ENCODE data around the gene ARHGEF2.

ARHGEF2 gene

DNA sequence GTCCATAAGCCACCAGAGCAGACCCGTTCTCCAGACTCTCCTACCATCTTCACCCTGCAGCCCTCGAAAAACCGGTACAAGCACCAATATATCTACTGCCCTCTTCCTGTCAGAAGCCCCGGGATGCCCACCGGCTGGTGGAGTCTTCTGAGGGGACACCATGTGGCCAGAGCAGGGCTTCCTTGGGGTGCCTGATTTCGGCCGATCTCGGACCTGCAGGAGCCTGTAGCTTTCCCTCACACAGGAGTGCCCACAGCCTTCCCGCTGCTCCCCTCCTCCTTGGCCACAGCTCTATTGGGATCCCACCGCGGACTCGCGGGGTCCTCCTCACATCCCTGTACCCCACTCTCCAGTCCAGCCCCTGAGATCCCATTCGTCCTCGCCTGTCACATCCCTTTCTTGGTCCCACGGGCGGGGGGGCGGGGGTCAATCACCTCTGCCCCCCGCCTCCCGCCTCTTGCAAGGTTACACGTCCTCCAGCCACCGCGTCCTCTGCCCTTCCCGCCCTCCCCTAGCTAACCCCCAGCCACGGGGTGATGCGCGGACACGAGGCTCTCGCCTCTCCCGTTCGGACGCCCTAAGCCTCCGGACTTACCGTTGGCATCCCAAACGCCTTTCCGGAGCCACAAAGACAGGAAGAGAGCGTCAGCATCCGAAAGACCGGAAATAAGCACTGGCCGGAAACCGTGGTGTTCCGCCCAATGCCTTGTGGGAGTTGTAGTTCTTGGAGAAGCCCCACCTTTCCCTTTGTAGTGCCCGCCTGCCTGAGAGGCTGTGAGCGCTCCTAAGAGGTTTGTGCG is 42.1 kb upstream of the ARHGEF2 start, which contains the start of gene SSR2:
TSS of gene SSR2 (minus strand) at position 659 of the 800 bp plus-strand sequence. CDS start 784 bp downstream, outside the sequence.
- no peak for TF ChIP-seq CTCF (IDR thresholded peaks at IDR 0.05; ENCODE audit: low read depth, low read length, missing control alignments)
- DNase-seq (ENCODE audit: extremely low read depth, low read depth), result peak; percentile 81
- peak within 1 kb of the TSS; percentile 92 for H3K4me3 ChIP-seq (replicated peaks; ENCODE audit: low read depth, low read length)

DNA sequence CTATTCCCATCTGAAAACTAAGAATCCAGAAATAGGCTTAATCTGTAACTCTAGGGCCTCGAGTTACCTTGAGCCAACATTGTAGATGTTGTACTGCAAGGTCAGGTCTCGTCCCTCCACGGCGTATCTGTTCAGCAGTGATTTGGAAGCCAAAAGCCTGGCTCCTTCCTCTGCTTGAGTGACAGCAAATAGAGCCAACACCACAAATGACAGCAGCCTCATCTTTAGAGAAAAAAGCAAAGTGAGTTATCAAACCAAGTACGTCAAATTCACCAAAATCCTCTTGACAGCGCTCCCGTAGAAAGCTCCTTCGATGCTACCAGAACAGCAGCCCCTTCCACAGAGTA is 41.6 kb upstream of the ARHGEF2 start:
- no peak for TF ChIP-seq CTCF (IDR thresholded peaks at IDR 0.05; ENCODE audit: low read depth, low read length, missing control alignments)
- no peak for DNase-seq (ENCODE audit: extremely low read depth, low read depth)
- peak overlapping the region; percentile 92 for H3K4me3 ChIP-seq (replicated peaks; ENCODE audit: low read depth, low read length)

DNA sequence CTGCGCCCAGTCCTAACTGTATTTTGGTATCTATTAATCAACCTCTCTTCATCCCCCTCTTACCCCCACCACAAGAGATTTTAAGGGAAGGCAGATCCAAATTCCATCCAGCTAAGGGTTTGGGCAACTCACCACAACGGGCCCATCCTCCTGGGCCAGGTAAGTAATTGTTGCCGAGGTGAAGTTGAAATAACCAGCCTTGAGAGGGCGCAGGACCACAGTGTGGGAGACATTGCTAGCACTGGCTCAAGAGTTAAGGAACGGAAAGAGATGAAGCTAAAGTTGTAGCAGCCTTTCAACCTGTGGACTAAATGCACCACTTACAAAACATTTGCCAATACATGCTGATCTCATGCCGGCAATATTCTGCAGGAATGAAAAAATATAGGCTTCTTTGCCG is 36.5 kb upstream of the ARHGEF2 start:
- DNase-seq (ENCODE audit: extremely low read depth, low read depth), result no peak
- no peak for TF ChIP-seq CTCF (IDR thresholded peaks at IDR 0.05; ENCODE audit: low read depth, low read length, missing control alignments)
- no peak overlapping the region for H3K4me3 ChIP-seq (replicated peaks; ENCODE audit: low read depth, low read length)

DNA sequence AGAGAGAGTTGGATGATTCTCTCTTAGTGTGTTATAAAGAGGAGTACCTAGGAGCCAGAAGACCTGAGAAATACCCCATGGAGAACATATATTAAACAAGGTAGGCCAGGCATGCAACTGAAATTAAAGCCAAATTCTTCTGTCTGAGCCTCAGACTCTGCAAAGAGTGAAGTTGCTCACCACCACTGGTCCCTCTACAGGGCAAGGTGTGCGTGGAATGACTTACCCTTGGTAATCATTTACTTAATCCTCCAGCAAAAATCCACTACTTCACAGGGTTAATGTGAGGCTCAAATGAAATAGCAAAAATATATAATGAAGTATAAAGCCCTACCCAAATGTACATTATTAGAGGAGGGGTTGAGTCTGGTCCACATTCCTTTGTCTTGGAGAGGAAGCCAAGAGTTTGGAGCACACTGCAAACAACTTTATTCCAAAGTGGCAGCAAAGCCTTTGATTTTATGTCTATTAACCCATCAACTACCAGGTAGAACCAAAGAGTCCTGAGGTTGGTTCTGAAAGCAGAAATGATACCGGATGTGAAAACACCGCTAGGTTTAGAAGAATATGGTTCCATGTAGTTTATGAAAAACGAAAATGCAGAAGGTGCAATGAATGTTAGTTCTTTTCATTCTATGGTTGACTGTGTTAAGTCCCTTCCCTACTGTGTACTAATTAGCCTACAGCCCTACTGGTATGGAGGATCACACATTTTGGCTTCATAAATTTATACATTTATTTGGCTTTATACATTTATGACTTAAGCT is 33.9 kb upstream of the ARHGEF2 start:
- DNase-seq (ENCODE audit: extremely low read depth, low read depth), result no peak
- H3K4me3 ChIP-seq (replicated peaks; ENCODE audit: low read depth, low read length), result no peak overlapping the region
- no peak for TF ChIP-seq CTCF (IDR thresholded peaks at IDR 0.05; ENCODE audit: low read depth, low read length, missing control alignments)

DNA sequence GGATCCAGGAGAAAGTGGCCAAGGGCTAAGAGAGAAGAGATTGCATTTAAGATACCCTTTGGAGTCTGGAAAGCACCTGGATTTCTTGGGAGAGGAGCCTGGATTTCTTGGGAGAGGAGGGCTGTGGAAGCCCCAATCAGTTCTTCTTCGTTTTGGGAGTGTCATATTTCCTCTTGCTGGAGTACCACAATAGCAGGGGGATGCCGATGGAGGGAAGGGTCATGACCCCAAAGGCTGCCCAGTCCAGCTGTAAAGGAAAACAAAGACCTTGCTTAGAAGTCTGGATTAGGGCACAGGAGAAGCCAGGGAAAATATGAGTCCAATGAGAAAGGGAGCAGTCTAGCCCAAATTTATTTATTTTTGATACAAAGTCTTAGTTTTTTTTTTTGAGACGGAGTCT is 31.1 kb upstream of the ARHGEF2 start:
- TF ChIP-seq CTCF (IDR thresholded peaks at IDR 0.05; ENCODE audit: low read depth, low read length, missing control alignments), result no peak
- H3K4me3 ChIP-seq (replicated peaks; ENCODE audit: low read depth, low read length), result no peak overlapping the region
- DNase-seq (ENCODE audit: extremely low read depth, low read depth), result no peak

- TF ChIP-seq CTCF (IDR thresholded peaks at IDR 0.05; ENCODE audit: low read depth, low read length, missing control alignments), result no peak
- no peak for DNase-seq (ENCODE audit: extremely low read depth, low read depth)
- H3K4me3 ChIP-seq (replicated peaks; ENCODE audit: low read depth, low read length), result no peak overlapping the region
Measured at GRCh38 chr1:156006666-156007376, 28.5 kb upstream of the ARHGEF2 start.
